ENCODE data around the gene ABLIM2. TPM values are rescaled to one million over a fixed set of nuclear protein-coding genes. Genes with fewer than 3 reads are reported as not detected.

The ABLIM2 gene
- total and polyA plus RNA-seq, 3 donors from 2014 or later, result 5.2 to 7.5 (median 6.9) TPM

DNA sequence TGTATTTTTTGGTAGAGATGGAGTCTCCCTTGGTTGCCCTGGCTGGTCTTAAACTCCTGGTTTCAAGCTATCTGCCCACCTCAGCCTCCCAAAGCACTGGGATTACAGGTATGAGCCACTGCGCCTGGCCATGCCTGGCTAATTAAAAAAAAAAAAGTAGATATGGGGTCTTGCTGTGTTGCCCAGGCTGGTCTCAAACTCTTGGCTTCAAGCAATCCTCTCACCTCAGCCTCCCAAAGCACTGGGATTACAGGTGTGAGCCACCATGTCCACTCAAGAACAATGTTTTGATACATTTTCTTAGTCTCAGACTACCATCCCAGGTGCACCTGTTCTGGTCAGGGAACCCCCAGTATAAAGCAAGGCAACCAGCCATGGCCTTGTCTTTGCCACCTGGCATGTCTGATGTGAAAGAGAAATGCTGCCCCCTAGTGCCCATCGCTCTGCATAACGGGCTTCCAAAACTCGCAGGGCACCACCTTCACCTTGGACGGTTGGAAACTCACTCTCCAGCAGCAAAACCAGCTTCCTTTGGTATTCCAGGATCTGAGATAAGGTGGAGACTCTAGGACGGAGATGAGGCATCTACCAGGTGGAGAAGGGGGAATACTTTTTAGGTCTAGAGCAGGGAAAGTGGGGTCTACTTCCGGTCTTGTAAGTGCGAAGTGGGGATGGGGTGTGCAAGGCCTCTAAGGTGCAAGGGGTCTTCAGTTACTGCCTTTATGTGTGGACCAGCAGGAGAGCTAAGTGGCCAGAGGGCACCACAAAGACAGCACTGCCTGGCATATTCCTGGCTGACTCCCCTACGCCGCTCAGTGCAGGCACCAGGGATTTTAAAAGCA lies 171.2 kb downstream of the ABLIM2 start:
- Histone ChIP-seq H3K9me3 (no peaks in the 10 kb centered on the region), H3K36me3 (ENCODE audit: low read depth, missing control alignments) (no peaks in the 10 kb centered on the region), H3K27me3 (no peaks in the 10 kb centered on the region), H3K27ac (no peak overlapping the region), H3K4me3 (no peak overlapping the region), H3K4me1 (no peaks in the 10 kb centered on the region)
- TF ChIP-seq CTCF (IDR thresholded peaks at IDR 0.05) (peak; percentile 64 to 77 (median 74)), POLR2A (IDR thresholded peaks at IDR 0.05) (no peak)
- peak; percentile 87 for DNase-seq
- intact Hi-C loops (cut with DNase I; ENCODE audit: low total_unique reads), result no loop called here
- WGBS, 2 donors, result 72 to 74% methylated on average over 10 of the region's 10 CpGs

DNA sequence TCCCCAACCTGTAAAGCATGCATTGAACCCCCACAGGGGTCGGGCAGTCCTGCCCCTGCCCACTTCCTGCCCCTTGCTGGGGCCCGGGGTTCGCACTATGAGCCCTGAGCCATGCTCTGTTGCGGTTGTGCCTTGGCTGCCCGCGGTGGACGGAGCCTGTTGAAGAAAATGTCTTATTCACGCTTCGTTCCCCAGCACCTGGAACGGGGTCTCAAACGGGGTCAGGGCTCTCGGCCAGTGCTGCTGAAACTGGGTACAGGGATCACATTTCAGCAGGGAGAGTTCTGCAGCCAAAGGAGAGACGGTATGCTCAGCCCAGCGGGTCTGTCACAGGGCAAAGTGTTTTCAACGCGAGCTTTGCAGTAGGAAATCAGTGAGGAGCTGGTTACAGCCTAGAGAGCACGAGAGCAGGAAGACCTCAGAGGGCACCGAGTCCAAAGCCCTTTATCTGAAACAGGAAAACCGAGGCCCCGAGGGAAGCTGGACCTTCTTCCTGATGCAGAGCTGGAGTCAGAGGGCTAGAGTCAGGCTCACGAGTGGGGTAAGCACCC lies 172.6 kb downstream of the ABLIM2 start:
- Histone ChIP-seq H3K27me3 (no peaks in the 10 kb centered on the region), H3K36me3 (ENCODE audit: low read depth, missing control alignments) (no peaks in the 10 kb centered on the region), H3K4me3 (no peak overlapping the region), H3K9me3 (no peaks in the 10 kb centered on the region), H3K4me1 (no peaks in the 10 kb centered on the region), H3K27ac (no peak overlapping the region)
- WGBS, 2 donors, result 49% methylated on average over 18 to 21 of the region's 21 CpGs
- no peak for DNase-seq
- intact Hi-C loops (cut with DNase I; ENCODE audit: low total_unique reads), result no loop called here
- TF ChIP-seq CTCF (IDR thresholded peaks at IDR 0.05) (no peak), POLR2A (IDR thresholded peaks at IDR 0.05) (no peak)

GRCh38 chr4:7985072-7985471 lies 173.5 kb downstream of the ABLIM2 start:
- TF ChIP-seq POLR2A (IDR thresholded peaks at IDR 0.05) (no peak), CTCF (IDR thresholded peaks at IDR 0.05) (no peak)
- H3K4me3 ChIP-seq, result no peak overlapping the region
- no peaks in the 10 kb centered on the region for H3K9me3 ChIP-seq
- H3K27ac ChIP-seq, result no peak overlapping the region
- intact Hi-C loops (cut with DNase I; ENCODE audit: low total_unique reads), result no loop called here
- DNase-seq, result no peak
- no peaks in the 10 kb centered on the region for H3K36me3 ChIP-seq (ENCODE audit: low read depth, missing control alignments)
- 90 to 93% methylated on average over 10 to 12 of the region's 12 CpGs for WGBS, 2 donors
- H3K27me3 ChIP-seq, result no peaks in the 10 kb centered on the region
- H3K4me1 ChIP-seq, result no peaks in the 10 kb centered on the region

DNA sequence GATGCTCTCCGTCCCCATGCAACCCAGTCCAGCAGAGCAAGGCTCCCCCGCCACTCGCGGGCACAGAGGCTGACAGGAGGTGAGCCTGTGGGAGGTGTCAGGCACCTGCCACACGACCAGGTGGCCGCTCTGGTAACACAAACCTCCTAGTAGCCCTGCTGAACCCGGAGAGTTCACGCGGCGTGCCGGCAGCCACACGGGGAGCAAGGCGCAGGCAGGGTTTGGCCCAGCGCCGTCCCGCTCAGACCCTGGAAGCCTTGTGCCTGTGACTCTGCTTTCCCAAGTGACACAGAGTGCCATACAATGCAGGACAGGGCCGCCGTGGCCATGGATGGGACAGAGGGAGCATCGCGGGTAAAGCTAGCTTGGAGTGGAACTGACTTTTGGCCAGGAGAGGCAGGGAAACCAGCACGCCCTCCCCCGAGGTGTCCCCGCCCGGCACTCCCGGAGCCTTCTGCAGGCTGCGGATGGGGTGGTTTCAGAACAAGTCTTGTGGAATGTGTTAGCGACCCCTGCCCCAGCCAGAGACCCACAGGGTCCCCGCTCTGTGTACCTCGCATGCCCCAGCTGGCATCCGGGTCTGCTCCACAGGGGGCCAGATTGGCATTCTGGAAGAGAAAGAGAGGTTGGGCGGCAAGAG lies 174.2 kb downstream of the ABLIM2 start:
- H3K36me3 ChIP-seq (ENCODE audit: low read depth, missing control alignments), result no peaks in the 10 kb centered on the region
- no peak overlapping the region for H3K4me3 ChIP-seq
- 91 to 92% methylated on average over 3 to 31 of the region's 31 CpGs for whole genome bisulfite sequencing, 2 donors
- H3K27ac ChIP-seq, result no peak overlapping the region
- no peaks in the 10 kb centered on the region for H3K9me3 ChIP-seq
- TF ChIP-seq CTCF (IDR thresholded peaks at IDR 0.05) (no peak), POLR2A (IDR thresholded peaks at IDR 0.05) (no peak)
- DNase-seq, result no peak
- H3K4me1 ChIP-seq, result no peaks in the 10 kb centered on the region
- intact Hi-C loops (cut with DNase I; ENCODE audit: low total_unique reads), result no loop called here
- no peaks in the 10 kb centered on the region for H3K27me3 ChIP-seq
